Lower leg skin (tissue), 4 donors: ENCODE data around the gene UBE2J2. TPM values are rescaled to one million over a fixed set of nuclear protein-coding genes. Genes with fewer than 3 reads are reported as not detected.

Experiments
- DNase-seq, 2 donors: peaks; one replicate each; pipeline ENCODE4 v3.0.0-alpha.2; 2019; ENCODE audit warnings: low spot score in 2 of 2
- H3K4me3 ChIP-seq: fragments of 200-600 bp; sonication (generic); 2 replicates; pipeline ENCODE4 v1.5.1; 2017; ENCODE audit warnings: mild to moderate bottlenecking, low read depth; ENCODE audit not compliant: poor library complexity, severe bottlenecking
- CTCF ChIP-seq, 3 donors: fragments of 450-650 bp; IDR thresholded peaks; one replicate each; pipeline ENCODE4 v1.5.1; 2016; ENCODE audit warnings: antibody characterized with exemption in 3 of 3, mild to moderate bottlenecking in 3 of 3, moderate library complexity in 2 of 3
- POLR2A ChIP-seq, 2 donors: fragments of 450-650 bp; IDR thresholded peaks; one replicate each; pipeline ENCODE4 v1.6.1; 2016 to 2017; ENCODE audit warnings: antibody characterized with exemption in 2 of 2, mild to moderate bottlenecking in 1 of 2, moderate library complexity in 1 of 2
- WGBS, 2 donors: methylation state at CpG; one replicate each; pipeline ENCODE4 v1.1.5; 2018; 5-methylcytosine and 5-hydroxymethylcytosine counted together
- intact Hi-C: fragments of 100-400 bp; cut with DNase I; formaldehyde crosslinking; loops from one replicate; pipeline ENCODE4 v1.15.0; 2023; ENCODE audit warnings: low total_unique reads
- total RNA-seq, 4 donors: library from RNA; depleted of rRNA; stranded (reverse); fragments of >200 nt; gene quantifications; one replicate each; pipeline ENCODE4 v1.1.0, GENCODE V29; 2016

The UBE2J2 gene
- total RNA-seq, 4 donors from 2014 or later: 49.0 to 72.8 (median 54.0) TPM

DNA sequence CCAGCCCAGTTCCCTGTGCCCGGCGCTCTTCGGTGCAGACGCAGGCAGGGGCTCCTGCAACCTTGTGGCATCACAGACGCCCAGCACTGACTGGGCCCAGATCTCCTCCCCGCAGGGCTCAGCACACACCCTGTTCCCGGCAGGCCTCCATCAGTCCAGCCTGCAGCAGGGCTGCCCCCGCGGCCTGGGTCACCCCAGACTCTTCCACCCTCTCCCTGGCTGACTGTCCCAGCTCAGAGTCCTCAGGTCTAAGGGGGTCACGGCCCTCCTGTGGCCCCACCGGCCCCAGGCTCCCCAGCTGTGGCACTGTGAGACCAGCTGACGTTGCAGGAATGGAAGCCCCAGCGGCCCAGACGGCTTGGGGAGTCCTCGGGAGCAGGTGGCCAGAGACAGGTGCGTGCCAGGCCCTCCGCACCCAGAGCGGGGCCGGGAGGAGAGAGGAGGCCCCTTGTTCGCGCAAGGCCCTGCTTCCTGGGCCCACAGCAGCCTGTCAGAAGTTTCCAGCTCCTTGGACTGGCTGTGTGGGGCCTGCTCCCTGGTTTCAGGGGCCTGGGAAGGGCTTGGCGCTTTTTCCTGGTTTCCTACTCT lies 37.4 kb downstream of the UBE2J2 start:
- intact Hi-C loops: no loop called here
- WGBS, 2 donors: 75 to 81% methylated on average over 14 to 17 of the region's 22 CpGs
- no peak overlapping the region for H3K4me3 ChIP-seq
- TF ChIP-seq CTCF (IDR thresholded peaks at IDR 0.05) (no peak), POLR2A (IDR thresholded peaks at IDR 0.05) (no peak)
- no peak for DNase-seq

GRCh38 chr1:1235016-1235744 lies 38.5 kb downstream of the UBE2J2 start:
- intact Hi-C loops: no loop called here
- DNase-seq: no peak
- H3K4me3 ChIP-seq: no peak overlapping the region
- TF ChIP-seq POLR2A (IDR thresholded peaks at IDR 0.05): no peak
- no peak for TF ChIP-seq CTCF (IDR thresholded peaks at IDR 0.05)
- 77 to 80% methylated on average over 26 to 27 of the region's 27 CpGs for WGBS, 2 donors

- 92 to 94% methylated on average over 19 to 28 of the region's 28 CpGs for WGBS, 2 donors
- no peak for TF ChIP-seq CTCF (IDR thresholded peaks at IDR 0.05)
- TF ChIP-seq POLR2A (IDR thresholded peaks at IDR 0.05): no peak
- no peak for DNase-seq
- H3K4me3 ChIP-seq: no peak overlapping the region
- intact Hi-C loops: no loop called here
Observed at GRCh38 chr1:1234180-1234808, 39.4 kb downstream of the UBE2J2 start.

DNA sequence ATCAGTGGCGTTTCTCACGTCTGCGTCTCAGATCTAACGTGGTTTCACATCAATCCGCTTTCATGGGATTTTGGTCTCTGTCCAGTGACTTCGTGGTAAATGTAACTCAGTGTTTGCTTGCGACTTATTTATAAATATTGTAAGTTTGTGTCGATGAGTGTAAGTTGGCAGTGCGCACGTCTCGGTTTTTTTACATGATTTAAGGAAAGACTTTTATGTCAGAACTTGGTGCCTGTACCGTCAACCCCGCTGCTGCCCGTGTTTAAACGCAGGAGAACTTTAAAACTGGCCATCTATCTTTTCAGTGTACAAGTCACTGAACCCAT lies 40.1 kb downstream of the UBE2J2 start:
- WGBS, 2 donors: 93 to 95% methylated on average over 15 of the region's 15 CpGs
- DNase-seq: no peak
- H3K4me3 ChIP-seq: no peak overlapping the region
- intact Hi-C loops: no loop called here
- no peak for TF ChIP-seq POLR2A (IDR thresholded peaks at IDR 0.05)
- TF ChIP-seq CTCF (IDR thresholded peaks at IDR 0.05): no peak

- intact Hi-C loops: no loop called here
- no peak for DNase-seq
- no peak for TF ChIP-seq POLR2A (IDR thresholded peaks at IDR 0.05)
- TF ChIP-seq CTCF (IDR thresholded peaks at IDR 0.05): no peak
- no peak overlapping the region for H3K4me3 ChIP-seq
- WGBS, 2 donors: 89 to 90% methylated on average over 61 to 62 of the region's 98 CpGs
Observed at GRCh38 chr1:1232796-1233566, 40.7 kb downstream of the UBE2J2 start.
